ENCODE results near the gene NRSN2. TPM values are rescaled to one million over a fixed set of nuclear protein-coding genes. Genes with fewer than 3 reads are reported as not detected.

Gene NRSN2
- total RNA-seq, 4 donors from 2014 or later = 3.7 to 13.8 (median 7.2) TPM

DNA sequence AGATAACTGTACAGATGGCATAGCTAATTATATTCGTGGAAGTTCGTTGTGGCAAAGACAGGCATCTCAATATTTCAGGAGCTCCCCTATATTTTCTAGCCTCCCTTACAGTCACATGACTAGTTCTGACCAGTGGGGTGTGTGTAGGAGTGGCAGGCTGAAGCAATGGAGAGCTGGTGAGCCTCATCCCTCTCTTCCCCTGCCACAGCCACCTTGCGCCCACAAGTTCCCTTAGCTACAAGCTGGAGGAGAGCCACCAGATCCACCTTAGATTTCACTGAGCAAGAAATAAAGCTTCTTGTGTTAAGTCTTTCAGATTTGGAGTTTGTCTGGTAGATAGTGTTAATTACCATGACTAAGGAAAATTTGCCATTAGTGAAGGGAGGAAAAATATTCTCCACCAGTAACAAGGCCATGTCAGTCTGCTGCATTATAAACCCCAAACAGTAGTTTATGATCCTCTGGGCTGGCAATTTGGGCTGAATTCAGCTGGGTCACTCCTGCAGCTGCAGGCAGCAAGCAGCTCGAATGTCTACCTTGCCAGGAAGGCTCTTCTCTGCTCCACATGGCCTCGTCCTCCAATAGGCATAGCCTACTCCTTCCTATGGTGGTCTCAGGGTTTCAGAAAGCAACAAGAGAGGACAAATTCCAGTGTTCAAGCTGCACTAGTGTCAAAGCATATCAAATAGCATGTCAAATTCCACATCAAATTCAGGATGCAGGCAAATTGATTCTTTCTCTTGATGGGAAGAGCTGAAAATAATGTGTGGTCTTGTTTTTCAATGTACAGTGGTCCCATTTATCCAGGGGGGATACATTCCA lies 53.8 kb downstream of the NRSN2 start:
- intact Hi-C loops (cut with DNase I) = no loop called here
- Histone ChIP-seq H3K9me3 (no peaks in the 10 kb centered on the region), H3K27me3 (no peaks in the 10 kb centered on the region), H3K4me3 (no peak overlapping the region), H3K4me1 (no peaks in the 10 kb centered on the region), H3K27ac (no peak overlapping the region), H3K36me3 (peaks cover 0 to 24% (median 8%) of the 10 kb centered on the region in 3 donors)
- 74 to 88% methylated on average over 3 to 5 of the region's 5 CpGs for WGBS, 2 donors
- DNase-seq = no peak
- TF ChIP-seq POLR2A (IDR thresholded peaks at IDR 0.05) = no peak
- TF ChIP-seq CTCF (IDR thresholded peaks at IDR 0.05) = no peak

GRCh38 chr20:401682-402495 lies 55.0 kb downstream of the NRSN2 start:
- H3K4me1 ChIP-seq = peaks cover 0 to 2% (median 0%) of the 10 kb centered on the region in 3 donors
- H3K27me3 ChIP-seq = no peaks in the 10 kb centered on the region
- DNase-seq = no peak
- no peaks in the 10 kb centered on the region for H3K9me3 ChIP-seq
- H3K4me3 ChIP-seq = no peak overlapping the region
- no peak overlapping the region for H3K27ac ChIP-seq
- intact Hi-C loops (cut with DNase I) = no loop called here
- TF ChIP-seq POLR2A (IDR thresholded peaks at IDR 0.05) = no peak
- no peak for TF ChIP-seq CTCF (IDR thresholded peaks at IDR 0.05)
- 68 to 69% methylated on average over 6 to 9 of the region's 9 CpGs for WGBS, 2 donors
- peaks cover 0 to 12% (median 0%) of the 10 kb centered on the region in 3 donors for H3K36me3 ChIP-seq

DNA sequence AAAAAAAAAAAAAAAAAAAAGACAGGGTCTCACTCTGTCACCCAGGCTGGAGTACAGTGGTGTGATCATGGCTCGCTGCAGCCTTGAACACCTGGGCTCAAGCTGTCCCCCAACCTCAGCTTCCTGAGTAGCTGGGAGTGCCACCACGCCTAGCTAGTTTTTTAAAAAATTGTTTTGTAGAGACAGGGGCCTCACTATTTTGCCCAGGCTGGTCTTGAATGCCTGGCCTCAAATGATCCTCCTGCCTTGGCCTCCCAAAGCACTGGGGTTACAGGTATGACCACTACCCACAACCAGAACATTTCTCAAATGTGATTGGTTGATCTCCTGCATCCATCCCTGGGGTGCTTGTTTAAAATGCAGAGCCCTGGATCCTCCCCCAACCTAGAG lies 55.6 kb downstream of the NRSN2 start:
- no peak overlapping the region for H3K27ac ChIP-seq
- no peak for DNase-seq
- peaks cover 0 to 8% (median 5%) of the 10 kb centered on the region in 3 donors for H3K4me1 ChIP-seq
- 79 to 81% methylated on average over 2 of the region's 2 CpGs for WGBS, 2 donors
- H3K27me3 ChIP-seq = no peaks in the 10 kb centered on the region
- H3K4me3 ChIP-seq = no peak overlapping the region
- TF ChIP-seq CTCF (IDR thresholded peaks at IDR 0.05) (no peak), POLR2A (IDR thresholded peaks at IDR 0.05) (no peak)
- intact Hi-C loops (cut with DNase I) = no loop called here
- no peaks in the 10 kb centered on the region for H3K9me3 ChIP-seq
- peaks cover 0 to 6% (median 0%) of the 10 kb centered on the region in 3 donors for H3K36me3 ChIP-seq

- Histone ChIP-seq H3K36me3 (peaks cover 0 to under 1% (median 0%) of the 10 kb centered on the region in 3 donors), H3K4me3 (no peak overlapping the region), H3K27me3 (no peaks in the 10 kb centered on the region), H3K4me1 (peaks cover 0 to 9% (median 5%) of the 10 kb centered on the region in 3 donors), H3K27ac (no peak overlapping the region), H3K9me3 (no peaks in the 10 kb centered on the region)
- DNase-seq = no peak
- intact Hi-C loops (cut with DNase I) = no loop called here
- no peak for TF ChIP-seq POLR2A (IDR thresholded peaks at IDR 0.05)
- no peak for TF ChIP-seq CTCF (IDR thresholded peaks at IDR 0.05)
- WGBS, 2 donors = 89 to 93% methylated on average over 6 of the region's 6 CpGs
Observed at GRCh38 chr20:402898-403581, 56.1 kb downstream of the NRSN2 start.
